Ishikawa (cell line): ENCODE measurements around the gene CALM3.

ENCODE experiments used
- MAX ChIP-seq: IDR thresholded peaks from 2 replicates; pipeline ENCODE4 v1.6.1; 2012
- TEAD4 ChIP-seq: IDR thresholded peaks from 2 replicates; pipeline ENCODE4 v1.6.1; 2012

DNA sequence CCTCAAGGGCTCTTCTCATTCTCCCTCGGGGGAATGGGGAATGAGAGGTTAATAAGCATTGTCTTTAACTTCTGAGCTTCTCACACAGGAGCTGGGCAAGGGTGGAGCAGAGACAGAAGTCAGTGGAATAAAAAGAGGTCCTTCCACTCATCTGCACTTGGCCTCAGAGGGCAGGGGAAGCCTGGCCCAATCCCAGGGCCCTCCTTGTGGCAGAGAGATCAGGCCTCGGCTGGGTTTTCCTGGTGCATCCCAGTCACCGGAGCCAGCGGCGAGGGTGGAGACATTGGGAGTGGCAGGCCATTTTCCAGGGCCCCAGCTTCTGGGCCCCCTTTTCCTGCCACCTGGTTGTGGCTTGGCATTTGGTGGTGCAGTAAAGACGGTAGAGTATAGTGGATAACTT lies 10.6 kb downstream of the CALM3 start:
- TF ChIP-seq MAX (no peak), TEAD4 (no peak)
